Erythroblast (primary cell): ENCODE results near the gene ABHD16A.

Experiments used
- DNase-seq, 2 experiments: peaks; one replicate each; lab custom pipeline; 2025; lab: John Stamatoyannopoulos, UW
- GATA1 ChIP-seq: IDR thresholded peaks from 2 replicates; pipeline ENCODE4 v1.6.1; 2011; ENCODE audit warnings: low read depth, mild to moderate bottlenecking, control low read depth, low read length, moderate library complexity
- POLR2A ChIP-seq: IDR thresholded peaks from 2 replicates; pipeline ENCODE4 v1.6.1; 2011; ENCODE audit warnings: mild to moderate bottlenecking, low read length

ABHD16A gene

GRCh38 chr6:31736768-31737314 lies 33.7 kb upstream of the ABHD16A start:
- DNase-seq, result no peak
- no peak for TF ChIP-seq POLR2A
- TF ChIP-seq GATA1, result no peak

DNA sequence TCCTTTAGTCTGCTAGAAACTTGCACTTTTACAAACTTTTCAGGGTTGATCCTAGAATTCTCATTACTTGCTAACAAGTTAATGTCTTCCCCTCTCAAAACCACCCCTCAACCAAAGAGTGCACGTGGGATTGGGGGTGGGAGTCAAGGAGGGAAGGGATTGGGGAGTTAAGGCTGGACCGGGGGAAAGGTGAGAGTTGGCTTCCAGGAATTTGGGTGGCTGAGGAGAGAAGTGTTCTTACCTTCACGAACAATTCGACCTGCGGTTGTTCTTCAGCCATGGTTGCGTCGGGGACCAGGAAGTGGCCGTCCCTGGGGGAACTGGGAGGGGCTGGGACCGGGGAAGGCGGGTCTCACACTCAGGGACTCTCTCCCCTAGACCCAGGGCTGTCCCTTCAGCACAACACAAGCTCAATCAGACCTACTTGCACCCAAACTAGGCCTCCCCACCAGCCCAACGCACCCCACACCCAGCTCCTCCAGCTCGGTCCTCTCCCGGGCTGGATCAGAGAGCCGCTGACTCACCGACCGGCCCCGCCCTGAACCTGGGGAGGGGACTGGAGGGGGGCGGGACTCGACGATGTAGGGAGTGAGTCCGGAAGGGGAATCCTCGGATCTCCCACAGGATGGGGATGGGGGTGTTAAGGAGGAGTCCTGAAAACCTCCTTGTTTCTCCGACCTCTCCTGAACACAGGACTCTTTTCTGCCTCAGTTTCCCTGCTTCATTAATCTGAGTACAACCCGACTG lies 33.1 kb upstream of the ABHD16A start, which contains the start of gene CLIC1:
Gene CLIC1 (minus strand): TSS at position 510 of the 747 bp plus-strand sequence. CDS start 230 bp downstream, at position 280.
- DNase-seq, result peak; percentile 79 to 88
- TF ChIP-seq POLR2A (peak; percentile 92), GATA1 (no peak)

DNA sequence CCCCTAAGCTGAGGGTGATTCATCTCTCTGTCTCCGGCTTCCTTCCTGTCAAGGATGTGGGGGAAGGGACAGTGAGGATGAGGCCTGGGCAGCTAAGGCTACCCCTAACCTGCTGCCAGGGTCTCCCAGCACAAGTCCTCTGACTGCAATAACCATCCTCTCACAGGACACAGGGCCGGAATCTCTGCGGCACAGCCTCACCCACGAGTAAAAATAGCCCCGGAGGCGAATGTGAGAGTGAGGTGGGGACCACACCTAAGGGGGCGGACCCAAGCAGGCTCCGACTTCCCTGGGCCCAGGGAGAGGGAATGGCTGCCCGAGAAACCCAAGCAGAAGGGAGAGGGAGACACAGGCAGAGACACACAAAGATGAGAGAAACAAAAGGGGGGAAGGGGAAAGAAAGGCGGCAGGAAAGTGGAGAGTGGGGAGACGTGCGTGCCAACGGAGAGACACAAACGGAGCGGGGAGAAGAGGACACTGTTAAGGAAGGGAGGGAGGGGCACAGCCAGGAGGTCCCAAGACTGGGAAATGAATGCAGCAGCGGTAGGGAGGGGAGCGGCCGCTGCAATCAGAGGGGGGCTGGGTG lies 31.8 kb upstream of the ABHD16A start:
- DNase-seq, result peak; percentile 45 to 77
- TF ChIP-seq GATA1, result no peak
- TF ChIP-seq POLR2A, result peak; percentile 26

DNA sequence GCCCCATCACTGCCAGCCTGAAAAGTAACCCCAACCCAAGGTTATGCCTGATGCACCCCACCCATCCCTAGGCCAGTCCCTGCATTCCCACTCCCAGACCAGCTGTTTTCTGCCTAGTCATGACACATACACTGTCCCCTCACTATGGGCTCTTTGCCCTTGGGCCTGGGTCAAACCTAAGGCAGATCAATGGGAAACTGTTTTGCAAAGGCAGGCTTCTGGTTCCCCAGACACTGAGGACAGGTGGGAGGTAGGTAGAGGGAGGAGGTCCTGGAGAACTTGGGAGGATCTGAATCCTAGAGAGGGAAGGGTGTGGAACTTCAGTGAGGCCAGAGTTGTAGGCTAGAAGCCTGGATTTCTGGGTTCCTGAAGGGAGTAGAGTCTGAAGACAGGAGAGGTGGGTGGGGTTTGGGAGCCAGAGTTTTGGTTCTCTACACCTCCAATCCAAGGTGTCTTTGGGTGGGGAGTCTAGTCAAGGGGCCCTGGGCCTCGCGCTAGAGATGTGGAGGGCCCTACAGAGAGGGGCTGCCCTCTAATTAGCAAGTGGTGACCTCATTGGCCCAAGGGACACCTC lies 31.2 kb upstream of the ABHD16A start:
- TF ChIP-seq GATA1 (no peak), POLR2A (no peak)
- no peak for DNase-seq

- no peak for TF ChIP-seq GATA1
- TF ChIP-seq POLR2A, result no peak
- DNase-seq, result no peak
Observed at GRCh38 chr6:31733734-31734133, 30.6 kb upstream of the ABHD16A start.

DNA sequence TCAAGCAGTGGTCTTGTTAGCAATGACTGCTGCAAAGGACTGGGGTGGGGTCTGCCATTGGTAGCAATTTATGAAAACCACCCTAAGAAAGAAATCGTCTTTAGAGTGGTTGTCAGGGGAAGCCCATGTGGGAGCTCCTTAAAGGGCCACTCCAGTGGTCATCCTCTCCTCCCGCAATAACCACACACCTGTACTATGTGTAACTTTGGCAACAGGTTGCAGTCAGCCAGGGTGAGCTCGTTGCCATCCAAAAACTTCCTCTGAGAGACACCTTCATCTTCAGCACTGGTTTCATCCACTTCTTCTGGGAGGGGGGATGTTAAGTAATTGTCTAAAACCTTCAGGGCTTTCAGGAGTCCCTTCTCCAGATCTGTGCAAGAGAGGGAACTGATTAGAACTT lies 28.9 kb upstream of the ABHD16A start:
- no peak for DNase-seq
- TF ChIP-seq GATA1, result no peak
- no peak for TF ChIP-seq POLR2A

DNA sequence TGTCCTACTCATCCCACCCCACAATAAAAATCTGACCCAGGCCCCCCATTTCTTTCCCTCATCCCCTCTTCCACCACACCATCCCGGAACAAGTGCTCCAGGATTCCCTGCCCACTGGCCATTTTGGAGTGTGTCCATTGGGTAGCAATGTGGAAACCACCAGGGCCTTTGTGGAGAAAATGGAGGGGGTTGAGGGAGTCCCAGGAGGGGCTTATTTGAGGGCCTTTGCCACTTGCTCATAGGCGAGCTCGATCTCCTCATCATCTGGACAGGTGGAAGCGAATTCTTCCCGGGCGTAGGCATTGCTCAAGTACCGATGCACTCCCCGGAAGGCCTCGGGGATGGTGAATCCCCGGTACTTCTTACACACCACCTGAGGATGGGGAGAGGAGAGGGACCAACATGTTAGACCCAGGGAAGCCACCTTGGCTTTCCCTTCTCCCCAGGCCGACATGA lies 27.5 kb upstream of the ABHD16A start:
- TF ChIP-seq GATA1, result no peak
- no peak for TF ChIP-seq POLR2A
- DNase-seq, result no peak

- DNase-seq, result peak; percentile 87 to 88
- peak; percentile 54 for TF ChIP-seq POLR2A
- no peak for TF ChIP-seq GATA1
Observed at GRCh38 chr6:31729979-31730630, 27.0 kb upstream of the ABHD16A start.

DNA sequence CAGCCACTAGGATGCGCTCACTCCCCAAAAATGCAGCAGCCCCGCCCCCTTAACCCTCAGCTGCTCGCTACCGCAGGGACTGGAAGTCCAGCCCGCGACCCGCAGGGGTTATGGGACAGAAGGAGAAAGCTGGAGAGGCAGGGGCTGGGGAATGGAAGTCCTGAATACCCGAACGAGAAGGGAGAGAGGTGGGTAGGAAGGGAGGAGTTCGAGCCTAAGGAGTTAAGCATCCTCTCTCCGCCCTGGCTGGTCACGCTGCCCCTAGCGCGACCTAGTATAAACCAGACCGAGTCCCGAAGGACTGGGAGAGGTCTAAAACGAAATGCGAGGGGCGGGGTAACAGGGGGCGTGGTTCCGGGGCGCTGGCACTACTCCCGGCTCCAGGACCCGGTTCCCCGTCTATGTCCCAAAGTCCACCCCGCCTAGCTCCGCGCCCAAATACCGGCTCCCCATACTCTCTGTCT lies 26.4 kb upstream of the ABHD16A start:
- TF ChIP-seq GATA1 (no peak), POLR2A (peak; percentile 64)
- DNase-seq, result peak; percentile 84 to 89

- DNase-seq, result no peak
- no peak for TF ChIP-seq POLR2A
- no peak for TF ChIP-seq GATA1
Observed at GRCh38 chr6:31728767-31729514, 25.8 kb upstream of the ABHD16A start, which contains the start of gene DDAH2. Gene DDAH2, minus strand, starts transcription at chr6:31729299. Its CDS starts 138 bp downstream, at chr6:31729161.

DNA sequence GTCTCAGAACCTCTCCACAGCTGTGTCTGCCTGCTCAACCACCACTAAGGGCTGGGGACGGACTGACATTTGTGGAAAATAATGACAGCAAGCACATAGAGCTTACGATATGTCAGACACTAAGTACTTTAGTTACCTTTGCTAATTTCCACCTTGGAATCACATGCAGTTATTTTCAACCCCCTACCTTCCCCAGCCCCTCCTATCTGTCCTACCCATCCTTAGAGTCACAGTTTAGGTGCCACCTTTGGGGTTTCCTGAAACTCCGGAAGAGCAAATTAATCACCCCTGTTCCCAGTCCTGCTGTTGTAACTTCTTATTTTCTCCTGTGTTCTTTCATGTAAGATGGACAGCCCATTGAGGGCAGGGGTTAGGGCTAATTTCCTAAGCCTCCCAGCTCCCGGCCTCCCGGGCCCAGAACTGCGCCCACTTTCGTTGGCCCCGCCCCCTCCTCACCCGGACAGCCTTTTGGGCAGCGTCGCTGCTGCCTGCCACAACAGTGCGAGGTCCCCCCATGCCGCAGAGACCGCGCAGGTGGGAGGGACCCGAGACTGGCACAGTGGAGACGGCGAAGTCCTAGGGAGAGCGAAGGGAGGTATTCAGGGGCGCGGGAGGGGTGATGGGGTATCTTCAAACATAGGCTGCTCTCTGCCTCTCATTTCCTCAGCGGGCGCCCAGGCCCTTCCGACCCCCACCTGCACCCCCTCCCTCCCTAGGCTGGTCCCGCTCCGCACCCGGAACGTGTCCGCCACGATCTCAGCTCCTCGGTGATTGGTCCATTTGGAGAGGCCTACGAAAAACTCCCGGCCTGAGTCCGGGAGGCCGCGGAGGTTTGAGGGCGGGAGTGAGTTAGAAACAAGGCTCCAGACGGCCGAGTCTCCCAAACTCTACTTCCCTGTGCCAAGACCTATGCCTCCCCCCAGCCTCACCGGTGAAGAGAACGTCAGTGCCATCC lies 24.9 kb upstream of the ABHD16A start:
- no peak for DNase-seq
- TF ChIP-seq POLR2A (no peak), GATA1 (no peak)

DNA sequence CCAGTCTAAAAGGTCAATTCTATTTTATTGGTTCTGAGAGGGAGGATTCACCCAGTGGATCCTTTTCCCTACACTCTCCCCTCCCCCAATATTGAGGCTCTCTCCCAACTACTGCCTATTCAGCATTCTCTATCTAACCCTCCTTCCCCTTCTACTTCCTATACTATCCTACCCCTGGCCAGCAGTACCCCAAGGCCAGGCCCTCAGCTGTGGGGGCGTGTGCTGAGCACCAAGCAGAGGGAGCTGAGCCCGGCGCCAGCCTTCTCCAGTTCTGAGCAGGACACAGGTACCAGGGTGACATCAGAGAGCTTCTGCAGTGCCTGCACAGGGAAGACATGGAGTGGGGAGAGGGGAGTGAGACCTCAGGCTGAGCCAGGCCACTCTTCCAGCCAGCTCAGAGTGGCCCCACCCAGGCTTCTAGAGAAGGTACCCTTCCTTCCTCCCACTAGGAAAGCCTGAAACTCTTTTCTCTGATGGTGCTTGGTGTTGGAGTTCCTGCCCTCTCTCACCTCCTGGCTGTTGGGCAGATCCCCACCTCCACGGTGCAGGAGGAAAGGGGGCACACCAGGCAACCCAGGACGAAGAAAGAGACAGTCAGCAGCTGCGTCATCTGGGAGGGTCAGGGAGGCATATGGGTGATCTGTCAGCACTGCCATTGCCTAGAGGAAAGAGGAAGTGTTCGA lies 24.1 kb upstream of the ABHD16A start:
- DNase-seq, result peak; percentile 39 to 68
- TF ChIP-seq GATA1 (no peak), POLR2A (peak; percentile 30)
